Measurements from ENCODE around the gene TEX51.

- TF ChIP-seq POLR2A (IDR thresholded peaks at IDR 0.05) (no peak), CTCF (IDR thresholded peaks at IDR 0.05) (no peak)
These were observed 16.5 kb upstream of the TEX51 start for GRCh38 chr2:126882181-126882580.

Data from heart left ventricle (tissue), 13 donors.